Peyer's patch (tissue), 4 donors: ENCODE results near the gene ALDH1A2.

Experiments used
- CTCF ChIP-seq, 6 experiments: fragments of 450-650 bp in 4 of 6; fragments of 200-600 bp in 2 of 6; sonication (generic) in 1 of 6; IDR thresholded peaks; one replicate each; pipeline ENCODE4 v1.5.1; 2017 to 2019; ENCODE audit warnings: antibody characterized with exemption in 6 of 6, mild to moderate bottlenecking in 3 of 6, moderate library complexity in 1 of 6
- POLR2A ChIP-seq, 2 donors: fragments of 450-650 bp; IDR thresholded peaks; one replicate each; pipeline ENCODE4 v1.5.1; 2017; ENCODE audit warnings: antibody characterized with exemption in 2 of 2, mild to moderate bottlenecking in 2 of 2, moderate library complexity in 2 of 2

- TF ChIP-seq CTCF (IDR thresholded peaks at IDR 0.05) (no peak), POLR2A (IDR thresholded peaks at IDR 0.05) (no peak)
These were observed 69.0 kb downstream of the ALDH1A2 start for GRCh38 chr15:57996561-57996960.
